Bronchial epithelial cell (primary cell): Measurements from ENCODE around the gene HLCS. TPM values are rescaled to one million over a fixed set of nuclear protein-coding genes. Genes with fewer than 3 reads are reported as not detected.

Source experiments
- DNase-seq: peaks from one replicate; pipeline ENCODE4 v3.0.0-alpha.2; 2010; ENCODE audit warnings: low read depth
- FAIRE-seq: peaks from 2 replicates; lab custom pipeline; 2011; peaks lifted over from hg19 to GRCh38; lab: Jason Lieb, UNC
- H3K27me3 ChIP-seq: 2 replicates; pipeline ENCODE4 v1.5.1; 2011; ENCODE audit warnings: low read length; ENCODE audit not compliant: control insufficient read depth, insufficient read depth
- H3K36me3 ChIP-seq: 2 replicates; pipeline ENCODE4 v1.5.1; 2011; ENCODE audit warnings: low read length; ENCODE audit not compliant: control insufficient read depth, insufficient read depth
- H3K4me3 ChIP-seq: 2 replicates; pipeline ENCODE4 v1.5.1; 2011; ENCODE audit warnings: mild to moderate bottlenecking, low read depth, low read length, control low read depth
- CTCF ChIP-seq: IDR thresholded peaks from 2 replicates; pipeline ENCODE4 v1.5.1; 2011; ENCODE audit warnings: mild to moderate bottlenecking, moderate library complexity, low read length, control low read depth, inconsistent platforms; ENCODE audit not compliant: insufficient read depth, severe bottlenecking
- total RNA-seq: library from RNA; depleted of rRNA; stranded (reverse); fragments of >200 nt; gene quantifications from 2 replicates; pipeline ENCODE4 v1.2.1, GENCODE V29; 2014

Gene HLCS
- total RNA-seq, 1 donor from 2014 or later = 26.3 TPM

DNA sequence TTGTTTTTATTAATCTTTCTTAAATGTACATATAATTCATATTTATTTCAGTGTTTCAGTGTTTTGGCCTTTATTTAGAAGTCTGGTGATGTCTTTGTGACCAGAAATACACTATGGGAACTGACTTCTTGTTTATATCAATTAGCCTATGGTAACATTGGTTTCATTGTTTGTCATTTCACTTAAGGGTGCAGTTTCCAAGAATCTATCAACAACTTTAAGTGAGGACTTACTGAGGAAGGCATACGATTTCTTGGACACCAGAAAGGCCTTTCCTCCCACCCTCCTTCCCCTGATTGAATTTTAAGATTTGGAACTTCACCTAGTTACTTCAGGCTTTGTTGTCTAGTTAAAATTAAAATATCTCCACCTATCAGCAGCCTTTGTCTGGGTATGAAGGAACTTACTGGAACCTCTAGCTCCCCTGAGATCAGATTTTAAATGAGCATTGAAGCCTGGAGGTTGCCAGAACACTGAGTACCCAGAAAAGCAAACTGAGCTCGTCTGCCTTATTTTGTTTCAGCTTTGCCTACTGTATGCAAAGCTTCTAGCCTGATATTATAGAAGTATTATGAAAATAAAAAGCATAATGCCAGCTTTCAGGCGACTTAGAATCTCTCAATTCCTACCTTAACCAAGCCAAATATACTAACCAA is 34.2 kb downstream of the HLCS start:
- no peak for TF ChIP-seq CTCF
- H3K27me3 ChIP-seq = no peaks in the 10 kb centered on the region
- no peak overlapping the region for H3K4me3 ChIP-seq
- FAIRE-seq (no peak), DNase-seq (no peak)
- peaks cover 9% of the 10 kb centered on the region for H3K36me3 ChIP-seq

DNA sequence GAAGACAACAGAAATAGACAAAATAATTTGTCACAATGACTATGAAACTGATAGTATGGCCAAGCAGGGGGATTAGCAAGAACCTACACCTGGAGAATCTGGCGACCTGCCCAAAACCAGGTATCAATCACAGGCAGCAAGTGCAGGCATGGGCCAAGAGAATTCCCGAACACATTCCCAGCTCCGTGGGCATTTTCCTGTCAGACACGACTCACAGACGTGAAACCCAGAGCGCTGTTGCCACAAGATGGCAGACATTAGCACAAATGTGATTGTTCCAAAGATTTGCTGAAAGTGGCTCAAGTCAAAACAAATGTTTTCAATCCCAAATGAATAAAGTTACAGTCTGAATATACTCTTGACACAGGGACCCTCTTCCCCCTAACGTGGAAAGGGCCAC is 36.8 kb downstream of the HLCS start:
- TF ChIP-seq CTCF = peak; percentile 52
- Histone ChIP-seq H3K36me3 (peaks cover 6% of the 10 kb centered on the region), H3K27me3 (no peaks in the 10 kb centered on the region), H3K4me3 (no peak overlapping the region)
- FAIRE-seq (no peak), DNase-seq (peak; percentile 75)

- FAIRE-seq (no peak), DNase-seq (no peak)
- no peak overlapping the region for H3K4me3 ChIP-seq
- H3K36me3 ChIP-seq = peaks cover 6% of the 10 kb centered on the region
- H3K27me3 ChIP-seq = no peaks in the 10 kb centered on the region
- no peak for TF ChIP-seq CTCF
Observed at GRCh38 chr21:36928960-36929359, 37.5 kb downstream of the HLCS start.

GRCh38 chr21:36927719-36928117 is 38.8 kb downstream of the HLCS start:
- H3K27me3 ChIP-seq = no peaks in the 10 kb centered on the region
- DNase-seq (peak; percentile 83), FAIRE-seq (peak; percentile 50)
- peak; percentile 78 for TF ChIP-seq CTCF
- peaks cover 2% of the 10 kb centered on the region for H3K36me3 ChIP-seq
- H3K4me3 ChIP-seq = no peak overlapping the region

DNA sequence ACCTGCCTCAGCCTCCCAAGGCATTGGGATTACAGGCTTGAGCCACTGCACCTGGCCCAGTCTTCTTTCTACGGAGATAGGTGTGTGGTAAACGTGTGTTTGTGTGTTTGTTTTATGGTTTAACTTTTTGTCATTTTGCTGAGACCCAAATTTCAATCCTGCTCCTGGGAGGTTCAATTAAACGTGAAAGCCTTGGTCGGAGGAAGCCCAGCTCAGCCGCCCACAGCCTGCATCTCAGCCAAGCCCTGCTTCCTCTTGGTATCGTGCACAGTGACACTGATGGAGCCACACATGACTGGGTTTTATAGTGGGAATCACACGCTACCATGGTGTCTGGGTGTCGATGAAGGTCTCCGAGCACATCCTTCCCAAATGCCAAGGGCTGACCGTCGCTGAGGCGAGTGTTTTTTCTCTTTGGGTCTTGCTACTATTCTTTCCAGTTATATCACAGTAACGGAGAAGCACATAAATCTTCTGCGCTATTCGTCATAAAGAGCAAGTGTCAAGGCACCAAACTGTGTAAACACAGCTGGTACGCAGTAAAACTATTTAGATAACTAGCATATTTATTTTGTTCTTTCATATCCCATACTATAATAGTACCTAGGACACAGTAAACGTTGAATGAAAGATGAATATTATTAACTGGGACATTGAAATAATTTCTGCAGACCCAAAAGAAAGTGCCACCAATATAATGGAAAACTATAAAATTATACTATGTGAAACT is 39.3 kb downstream of the HLCS start:
- TF ChIP-seq CTCF = no peak
- FAIRE-seq (no peak), DNase-seq (no peak)
- Histone ChIP-seq H3K27me3 (no peaks in the 10 kb centered on the region), H3K4me3 (no peak overlapping the region), H3K36me3 (peaks cover 2% of the 10 kb centered on the region)
